ENCODE results near the gene C20orf204. TPM values are rescaled to one million over a fixed set of nuclear protein-coding genes. Genes with fewer than 3 reads are reported as not detected.

Gene C20orf204
- total RNA-seq, 2 donors from 2014 or later = 4.0 to 4.1 TPM

- TF ChIP-seq CTCF (conservative IDR thresholded peaks at IDR 0.05) = no peak
- H3K36me3 ChIP-seq (ENCODE audit: control insufficient read depth, insufficient read depth, low read length) = no peaks in the 10 kb centered on the region
- H3K9me3 ChIP-seq (ENCODE audit: control insufficient read depth, low read length) = no peaks in the 10 kb centered on the region
- peak overlapping the region; percentile 68 for H3K4me3 ChIP-seq (ENCODE audit: low read length)
- 15 to 25% methylated on average over 30 to 49 of the region's 49 CpGs for WGBS, 2 experiments (ENCODE audit: insufficient coverage in 1 of 2, insufficient read length in 1 of 2)
- Mint-ChIP-seq H3K27ac (no peak overlapping the region), H3K4me3 (peak overlapping the region; percentile 37), H3K4me1 (peaks cover 12% of the 10 kb centered on the region), H3K27me3 (ENCODE audit: insufficient read depth) (peaks cover 53% of the 10 kb centered on the region), H3K36me3 (ENCODE audit: low read depth) (no peaks in the 10 kb centered on the region), H3K9me3 (no peaks in the 10 kb centered on the region)
- no peak overlapping the region for H3K27ac ChIP-seq (ENCODE audit: low read depth, low read length)
- H3K4me1 ChIP-seq (ENCODE audit: control insufficient read depth, insufficient read depth, low read length) = peaks cover 14% of the 10 kb centered on the region
- no peak overlapping the region for H3K9ac ChIP-seq (ENCODE audit: extremely low read depth, low read length, poor library complexity, severe bottlenecking)
- no peak for DNase-seq
- H3K27me3 ChIP-seq (ENCODE audit: control insufficient read depth, insufficient read depth, low read length, poor library complexity, severe bottlenecking) = peaks cover 22% of the 10 kb centered on the region
Observed at GRCh38 chr20:64047968-64048401, 12.0 kb downstream of the C20orf204 start.

- TF ChIP-seq CTCF (conservative IDR thresholded peaks at IDR 0.05) = no peak
- H3K4me3 ChIP-seq (ENCODE audit: low read length) = peak overlapping the region; percentile 68
- Mint-ChIP-seq H3K27ac (no peak overlapping the region), H3K4me1 (peaks cover 17% of the 10 kb centered on the region), H3K9me3 (no peaks in the 10 kb centered on the region), H3K27me3 (ENCODE audit: insufficient read depth) (peaks cover 53% of the 10 kb centered on the region), H3K4me3 (peak overlapping the region; percentile 52), H3K36me3 (ENCODE audit: low read depth) (no peaks in the 10 kb centered on the region)
- no peaks in the 10 kb centered on the region for H3K9me3 ChIP-seq (ENCODE audit: control insufficient read depth, low read length)
- peak; percentile 78 for DNase-seq
- peaks cover 16% of the 10 kb centered on the region for H3K4me1 ChIP-seq (ENCODE audit: control insufficient read depth, insufficient read depth, low read length)
- no peak overlapping the region for H3K9ac ChIP-seq (ENCODE audit: extremely low read depth, low read length, poor library complexity, severe bottlenecking)
- WGBS, 2 experiments (ENCODE audit: insufficient coverage in 1 of 2, insufficient read length in 1 of 2) = 6 to 10% methylated on average over 17 to 93 of the region's 101 CpGs
- H3K27me3 ChIP-seq (ENCODE audit: control insufficient read depth, insufficient read depth, low read length, poor library complexity, severe bottlenecking) = peaks cover 22% of the 10 kb centered on the region
- H3K36me3 ChIP-seq (ENCODE audit: control insufficient read depth, insufficient read depth, low read length) = no peaks in the 10 kb centered on the region
- no peak overlapping the region for H3K27ac ChIP-seq (ENCODE audit: low read depth, low read length)
Observed at GRCh38 chr20:64048402-64049044, 12.5 kb downstream of the C20orf204 start.

- DNase-seq = peak; percentile 82
- Histone ChIP-seq H3K36me3 (ENCODE audit: control insufficient read depth, insufficient read depth, low read length) (no peaks in the 10 kb centered on the region), H3K9me3 (ENCODE audit: control insufficient read depth, low read length) (no peaks in the 10 kb centered on the region), H3K27me3 (ENCODE audit: control insufficient read depth, insufficient read depth, low read length, poor library complexity, severe bottlenecking) (peaks cover 22% of the 10 kb centered on the region), H3K4me1 (ENCODE audit: control insufficient read depth, insufficient read depth, low read length) (peaks cover 22% of the 10 kb centered on the region), H3K9ac (ENCODE audit: extremely low read depth, low read length, poor library complexity, severe bottlenecking) (no peak within 1 kb of the TSS), H3K4me3 (ENCODE audit: low read length) (peak within 1 kb of the TSS; percentile 60), H3K27ac (ENCODE audit: low read depth, low read length) (no peak within 1 kb of the TSS)
- no peaks in the 10 kb centered on the region for H3K36me3 Mint-ChIP-seq (ENCODE audit: low read depth)
- H3K9me3 Mint-ChIP-seq = no peaks in the 10 kb centered on the region
- WGBS, 2 experiments (ENCODE audit: insufficient coverage in 1 of 2, insufficient read length in 1 of 2) = 1% methylated on average over 35 to 92 of the region's 111 CpGs
- H3K27ac Mint-ChIP-seq = no peak within 1 kb of the TSS
- H3K27me3 Mint-ChIP-seq (ENCODE audit: insufficient read depth) = peaks cover 49% of the 10 kb centered on the region
- peaks cover 22% of the 10 kb centered on the region for H3K4me1 Mint-ChIP-seq
- peak within 1 kb of the TSS; percentile 52 for H3K4me3 Mint-ChIP-seq
- no peak for TF ChIP-seq CTCF (conservative IDR thresholded peaks at IDR 0.05)
Observed at GRCh38 chr20:64049060-64049877, 13.3 kb downstream of the C20orf204 start, which contains the start of gene SOX18. SOX18 (minus strand) TSS chr20:64049639; CDS start chr20:64049516, 123 bp downstream.
